H9 (cell line): ENCODE measurements around the gene EFCAB6. TPM values are rescaled to one million over a fixed set of nuclear protein-coding genes. Genes with fewer than 3 reads are reported as not detected.

Source experiments
- DNase-seq: peaks from one replicate; pipeline ENCODE4 v3.0.0-alpha.2; 2017
- H2AFZ ChIP-seq: one replicate; pipeline ENCODE4 v1.6.1; 2013; ENCODE audit warnings: mild to moderate bottlenecking, low read length, control low read depth, moderate library complexity
- H2AK5ac ChIP-seq: 2 replicates; pipeline ENCODE4 v1.6.1; 2013; ENCODE audit warnings: low read length, control low read depth, mixed read lengths; ENCODE audit not compliant: insufficient read length
- H2BK120ac ChIP-seq: one replicate; pipeline ENCODE4 v1.6.1; 2013; ENCODE audit warnings: low read depth, mild to moderate bottlenecking, low read length, control low read depth, inconsistent platforms; ENCODE audit not compliant: poor library complexity, severe bottlenecking
- H2BK12ac ChIP-seq: 2 replicates; pipeline ENCODE4 v1.6.1; 2013; ENCODE audit warnings: low read length, control low read depth, mixed read lengths, low read depth; ENCODE audit not compliant: insufficient read length
- H2BK15ac ChIP-seq: 2 replicates; pipeline ENCODE4 v1.6.1; 2013; ENCODE audit warnings: low read depth, low read length, control low read depth
- H2BK20ac ChIP-seq: one replicate; pipeline ENCODE4 v1.6.1; 2013; ENCODE audit warnings: low read depth, mild to moderate bottlenecking, low read length, control low read depth, inconsistent platforms; ENCODE audit not compliant: poor library complexity, severe bottlenecking
- H2BK5ac ChIP-seq: 2 replicates; pipeline ENCODE4 v1.6.1; 2013; ENCODE audit warnings: low read length, control low read depth, mixed read lengths; ENCODE audit not compliant: insufficient read length
- H3K14ac ChIP-seq: 2 replicates; pipeline ENCODE4 v1.6.1; 2013; ENCODE audit warnings: low read length, control low read depth; ENCODE audit not compliant: insufficient read depth
- H3K18ac ChIP-seq: 2 replicates; pipeline ENCODE4 v1.6.1; 2013; ENCODE audit warnings: low read depth, mild to moderate bottlenecking, mixed read lengths, low read length, control low read depth; ENCODE audit not compliant: insufficient read length
- H3K23ac ChIP-seq: 2 replicates; pipeline ENCODE4 v1.6.1; 2013; ENCODE audit warnings: low read length, control low read depth, mixed read lengths, low read depth; ENCODE audit not compliant: insufficient read length
- H3K23me2 ChIP-seq: 2 replicates; pipeline ENCODE4 v1.6.1; 2013; ENCODE audit warnings: low read depth, mild to moderate bottlenecking, mixed read lengths, low read length, control low read depth; ENCODE audit not compliant: insufficient read length, poor library complexity, severe bottlenecking
- H3K27ac ChIP-seq: 2 replicates; pipeline ENCODE4 v1.5.1; 2013; ENCODE audit warnings: low read length, control low read depth, mixed read lengths, low read depth; ENCODE audit not compliant: insufficient read length
- H3K27me3 ChIP-seq: 2 replicates; pipeline ENCODE4 v1.6.1; 2013; ENCODE audit warnings: low read length, control low read depth, inconsistent platforms; ENCODE audit not compliant: insufficient read depth
- H3K4ac ChIP-seq: 2 replicates; pipeline ENCODE4 v1.6.1; 2013; ENCODE audit warnings: low read depth, mild to moderate bottlenecking, control low read depth, inconsistent platforms, low read length, moderate library complexity
- H3K4me1 ChIP-seq: 2 replicates; pipeline ENCODE4 v1.6.1; 2013; ENCODE audit warnings: low read length, control low read depth, inconsistent platforms; ENCODE audit not compliant: insufficient read depth
- H3K4me2 ChIP-seq: 2 replicates; pipeline ENCODE4 v1.6.1; 2013; ENCODE audit warnings: low read length, control low read depth, mixed read lengths; ENCODE audit not compliant: insufficient read length, insufficient read depth
- H3K56ac ChIP-seq: 2 replicates; pipeline ENCODE4 v1.6.1; 2013; ENCODE audit warnings: low read depth, mild to moderate bottlenecking, mixed read lengths, low read length, control low read depth; ENCODE audit not compliant: insufficient read length
- H3K79me1 ChIP-seq: 2 replicates; pipeline ENCODE4 v1.6.1; 2013; ENCODE audit warnings: low read depth, mild to moderate bottlenecking, moderate library complexity, low read length, control low read depth, inconsistent platforms; ENCODE audit not compliant: insufficient read depth, poor library complexity, severe bottlenecking
- H3K79me2 ChIP-seq: 2 replicates; pipeline ENCODE4 v1.6.1; 2013; ENCODE audit warnings: low read length, control low read depth, inconsistent platforms; ENCODE audit not compliant: insufficient read depth
- H3K9ac ChIP-seq: 2 replicates; pipeline ENCODE4 v1.6.1; 2013; ENCODE audit warnings: low read length, control low read depth, mixed read lengths; ENCODE audit not compliant: insufficient read length; ENCODE audit errors: extremely low read depth
- H3K9me3 ChIP-seq: one replicate; pipeline ENCODE4 v1.6.1; 2013; ENCODE audit warnings: low read depth, low read length, inconsistent platforms; ENCODE audit not compliant: control insufficient read depth
- H3T11ph ChIP-seq: one replicate; pipeline ENCODE4 v1.6.1; 2013; ENCODE audit warnings: mild to moderate bottlenecking, low read length, control low read depth, inconsistent platforms
- H4K20me1 ChIP-seq: one replicate; pipeline ENCODE4 v1.6.1; 2013; ENCODE audit not compliant: control insufficient read depth, insufficient read length, insufficient read depth
- H4K5ac ChIP-seq: 2 replicates; pipeline ENCODE4 v1.6.1; 2013; ENCODE audit warnings: low read depth, mild to moderate bottlenecking, mixed read lengths, low read length, control low read depth; ENCODE audit not compliant: insufficient read length
- H4K8ac ChIP-seq: replicated peaks from 2 replicates; pipeline ENCODE4 v1.6.1; 2013; ENCODE audit warnings: low read length, control low read depth, mixed read lengths, low read depth; ENCODE audit not compliant: insufficient read length
- H4K91ac ChIP-seq: 2 replicates; pipeline ENCODE4 v1.6.1; 2013; ENCODE audit warnings: low read depth, mild to moderate bottlenecking, moderate library complexity, mixed read lengths, low read length, control low read depth; ENCODE audit not compliant: insufficient read length
- H3K27ac Mint-ChIP-seq, 3 experiments: 2 replicates in 2 of 3; 3 replicates in 1 of 3; pipeline ENCODE4 v1.8.0; 2020 to 2021; ENCODE audit warnings: mixed read lengths in 3 of 3, mild to moderate bottlenecking in 1 of 3, moderate library complexity in 1 of 3
- H3K27me3 Mint-ChIP-seq: 2 replicates; pipeline ENCODE4 v1.8.0; 2021; ENCODE audit warnings: low read depth, mild to moderate bottlenecking, moderate library complexity, mixed read lengths
- H3K36me3 Mint-ChIP-seq, 3 experiments: 2 replicates in 2 of 3; 3 replicates in 1 of 3; pipeline ENCODE4 v1.8.0; 2020 to 2021; ENCODE audit warnings: low read depth in 3 of 3, mixed read lengths in 3 of 3; ENCODE audit not compliant: insufficient read depth in 1 of 3
- H3K4me1 Mint-ChIP-seq, 2 experiments: 2 replicates each; pipeline ENCODE4 v1.8.0; 2020; ENCODE audit warnings: mixed read lengths in 2 of 2
- H3K4me3 Mint-ChIP-seq, 2 experiments: 2 replicates in 1 of 2; 3 replicates in 1 of 2; pipeline ENCODE4 v1.8.0; 2020 to 2021; ENCODE audit warnings: mild to moderate bottlenecking in 2 of 2, mixed read lengths in 2 of 2, moderate library complexity in 1 of 2
- H3K9me3 Mint-ChIP-seq, 2 experiments: 2 replicates in 1 of 2; 3 replicates in 1 of 2; pipeline ENCODE4 v1.8.0; 2020; ENCODE audit warnings: mild to moderate bottlenecking in 2 of 2, mixed read lengths in 2 of 2, moderate library complexity in 1 of 2
- WGBS: extraction: QIAGEN DNeasy Blood & Tissue Kit; methylation state at CpG from one replicate; pipeline ENCODE4 v1.1.7; 2013; ENCODE audit warnings: missing lambda C conversion rate, low lambda C conversion rate, mixed read lengths; ENCODE audit not compliant: insufficient read length; ENCODE audit errors: extremely low coverage; 5-methylcytosine and 5-hydroxymethylcytosine counted together
- total RNA-seq: library from RNA; stranded (reverse); gene quantifications from 2 replicates; pipeline ENCODE4 v1.2.1, GENCODE V29; 2021
- TF ChIP-seq, protein P1 (sequence below): fragments of 200-600 bp; sonication (generic); conservative IDR thresholded peaks from 3 replicates; pipeline ENCODE4 v1.8.0; 2021; ENCODE audit warnings: antibody characterized with exemption, mild to moderate bottlenecking

The EFCAB6 gene
- total RNA-seq, 1 experiment from 2014 or later, result 0.31 TPM

DNA sequence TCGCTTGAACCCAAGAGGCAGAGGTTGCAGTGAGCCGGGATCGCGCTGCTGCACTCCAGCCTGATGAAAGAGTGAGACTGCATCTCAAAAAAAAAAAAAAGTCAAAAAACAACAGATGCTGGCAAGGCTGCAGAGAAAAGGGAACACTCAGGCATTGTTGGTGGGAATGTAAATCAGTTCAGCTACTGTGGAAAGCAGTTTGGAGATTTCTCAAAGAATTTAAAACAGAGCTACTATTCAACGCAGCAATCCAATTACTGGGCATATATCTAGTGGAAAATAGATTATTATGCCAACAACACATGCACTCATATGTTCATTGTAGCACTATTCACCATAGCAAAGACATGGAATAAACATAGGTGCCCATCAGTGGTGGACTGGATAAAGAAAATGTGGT lies 89.7 kb downstream of the EFCAB6 start:
- no peak overlapping the region for H4K8ac ChIP-seq
- H3K27ac ChIP-seq, result no peak overlapping the region
- no peak overlapping the region for H3K23ac ChIP-seq
- H3K36me3 Mint-ChIP-seq, result no peaks in the 10 kb centered on the region
- no peaks in the 10 kb centered on the region for H3K79me2 ChIP-seq
- no peak overlapping the region for H3K14ac ChIP-seq
- no peak overlapping the region for H3T11ph ChIP-seq
- H4K5ac ChIP-seq, result no peak overlapping the region
- H4K20me1 ChIP-seq, result no peaks in the 10 kb centered on the region
- H3K4ac ChIP-seq, result no peak overlapping the region
- DNase-seq, result no peak
- H3K27ac Mint-ChIP-seq, result no peak overlapping the region
- no peak overlapping the region for H3K4me2 ChIP-seq
- no peak overlapping the region for H3K56ac ChIP-seq
- no peaks in the 10 kb centered on the region for H3K4me1 ChIP-seq
- no peaks in the 10 kb centered on the region for H3K27me3 ChIP-seq
- H2BK15ac ChIP-seq, result no peak overlapping the region
- no peak overlapping the region for H4K91ac ChIP-seq
- no peaks in the 10 kb centered on the region for H3K23me2 ChIP-seq
- H3K9me3 Mint-ChIP-seq, result no peaks in the 10 kb centered on the region
- no peak overlapping the region for H2AFZ ChIP-seq
- no peak overlapping the region for H2BK5ac ChIP-seq
- H3K27me3 Mint-ChIP-seq, result no peaks in the 10 kb centered on the region
- H3K4me3 Mint-ChIP-seq, result no peak overlapping the region
- TF ChIP-seq, protein P1, sequence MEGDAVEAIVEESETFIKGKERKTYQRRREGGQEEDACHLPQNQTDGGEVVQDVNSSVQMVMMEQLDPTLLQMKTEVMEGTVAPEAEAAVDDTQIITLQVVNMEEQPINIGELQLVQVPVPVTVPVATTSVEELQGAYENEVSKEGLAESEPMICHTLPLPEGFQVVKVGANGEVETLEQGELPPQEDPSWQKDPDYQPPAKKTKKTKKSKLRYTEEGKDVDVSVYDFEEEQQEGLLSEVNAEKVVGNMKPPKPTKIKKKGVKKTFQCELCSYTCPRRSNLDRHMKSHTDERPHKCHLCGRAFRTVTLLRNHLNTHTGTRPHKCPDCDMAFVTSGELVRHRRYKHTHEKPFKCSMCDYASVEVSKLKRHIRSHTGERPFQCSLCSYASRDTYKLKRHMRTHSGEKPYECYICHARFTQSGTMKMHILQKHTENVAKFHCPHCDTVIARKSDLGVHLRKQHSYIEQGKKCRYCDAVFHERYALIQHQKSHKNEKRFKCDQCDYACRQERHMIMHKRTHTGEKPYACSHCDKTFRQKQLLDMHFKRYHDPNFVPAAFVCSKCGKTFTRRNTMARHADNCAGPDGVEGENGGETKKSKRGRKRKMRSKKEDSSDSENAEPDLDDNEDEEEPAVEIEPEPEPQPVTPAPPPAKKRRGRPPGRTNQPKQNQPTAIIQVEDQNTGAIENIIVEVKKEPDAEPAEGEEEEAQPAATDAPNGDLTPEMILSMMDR, result no peak
- H2BK12ac ChIP-seq, result no peak overlapping the region
- H2BK120ac ChIP-seq, result no peak overlapping the region
- no CpG with 5 or more reads among the region's 5 CpGs for WGBS
- H3K4me1 Mint-ChIP-seq, result peaks cover 21 to 23% of the 10 kb centered on the region in 2 experiments
- H3K9ac ChIP-seq, result no peak overlapping the region
- no peak overlapping the region for H3K18ac ChIP-seq
- H2AK5ac ChIP-seq, result no peak overlapping the region
- H3K79me1 ChIP-seq, result no peaks in the 10 kb centered on the region
- H2BK20ac ChIP-seq, result no peak overlapping the region
- no peaks in the 10 kb centered on the region for H3K9me3 ChIP-seq
